ENCODE measurements around the gene GALNT9.

The GALNT9 gene

GRCh38 chr12:132170094-132170636 lies 159.2 kb downstream of the GALNT9 start:
- no peak for DNase-seq (ENCODE audit: low read depth in 2 of 2)

DNA sequence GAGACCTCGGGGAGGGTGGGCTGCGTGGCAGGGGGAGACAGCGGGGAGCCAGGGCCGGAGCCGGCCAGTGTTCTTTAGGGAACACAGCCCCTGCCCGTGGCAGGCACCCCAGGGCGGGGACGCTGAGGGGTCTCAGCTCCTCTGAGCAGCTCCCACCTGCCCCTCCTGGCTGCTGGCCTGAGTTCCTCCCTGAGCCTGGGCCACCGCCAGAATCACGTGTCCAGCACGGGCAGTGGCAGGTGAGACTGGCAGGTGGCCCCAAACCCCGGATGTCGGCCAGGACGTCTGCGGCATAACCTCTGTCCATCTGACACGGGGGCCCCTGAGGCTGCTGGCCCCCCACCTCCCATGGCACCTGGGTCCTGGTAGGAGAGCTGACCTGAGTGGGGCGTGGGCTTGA lies 160.0 kb downstream of the GALNT9 start:
- DNase-seq (ENCODE audit: low read depth in 2 of 2): no peak

- DNase-seq (ENCODE audit: low read depth in 2 of 2): no peak
Observed at GRCh38 chr12:132168311-132169031, 160.9 kb downstream of the GALNT9 start.

DNA sequence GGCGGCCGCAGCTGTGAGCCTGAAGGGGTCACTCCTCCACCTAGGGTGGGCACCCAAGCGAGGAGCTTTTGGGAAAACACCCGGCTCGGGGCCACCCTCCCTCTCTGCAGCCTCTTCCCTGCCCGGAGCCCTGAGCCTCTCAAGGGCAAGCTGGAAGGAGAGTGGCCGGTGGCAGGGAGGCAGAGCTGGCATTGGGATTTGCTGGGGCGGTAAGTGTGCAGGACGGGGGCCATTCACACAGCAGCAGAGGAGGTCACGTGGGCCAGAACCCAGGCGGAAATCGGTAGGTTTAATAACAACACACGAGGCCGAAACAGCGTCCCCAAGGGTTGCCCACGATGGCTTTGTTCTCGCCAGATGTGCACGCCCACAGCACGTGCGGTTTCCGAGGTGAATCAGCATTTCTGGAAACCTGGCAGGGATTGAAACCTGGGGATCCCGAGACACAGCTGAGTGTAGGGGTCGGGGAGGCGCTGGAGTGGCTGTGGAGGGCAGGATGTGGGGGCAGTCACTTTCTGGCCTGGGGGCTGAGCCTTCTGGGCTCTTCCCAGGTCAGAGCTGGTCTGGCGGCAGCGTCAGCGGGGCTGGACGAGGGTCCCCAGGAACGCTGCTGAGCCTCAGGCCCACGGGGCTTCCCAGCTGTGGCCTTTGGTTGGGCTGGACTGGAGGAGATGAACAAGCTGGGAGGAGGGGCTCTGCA lies 161.6 kb downstream of the GALNT9 start:
- DNase-seq (ENCODE audit: low read depth in 2 of 2): no peak

DNA sequence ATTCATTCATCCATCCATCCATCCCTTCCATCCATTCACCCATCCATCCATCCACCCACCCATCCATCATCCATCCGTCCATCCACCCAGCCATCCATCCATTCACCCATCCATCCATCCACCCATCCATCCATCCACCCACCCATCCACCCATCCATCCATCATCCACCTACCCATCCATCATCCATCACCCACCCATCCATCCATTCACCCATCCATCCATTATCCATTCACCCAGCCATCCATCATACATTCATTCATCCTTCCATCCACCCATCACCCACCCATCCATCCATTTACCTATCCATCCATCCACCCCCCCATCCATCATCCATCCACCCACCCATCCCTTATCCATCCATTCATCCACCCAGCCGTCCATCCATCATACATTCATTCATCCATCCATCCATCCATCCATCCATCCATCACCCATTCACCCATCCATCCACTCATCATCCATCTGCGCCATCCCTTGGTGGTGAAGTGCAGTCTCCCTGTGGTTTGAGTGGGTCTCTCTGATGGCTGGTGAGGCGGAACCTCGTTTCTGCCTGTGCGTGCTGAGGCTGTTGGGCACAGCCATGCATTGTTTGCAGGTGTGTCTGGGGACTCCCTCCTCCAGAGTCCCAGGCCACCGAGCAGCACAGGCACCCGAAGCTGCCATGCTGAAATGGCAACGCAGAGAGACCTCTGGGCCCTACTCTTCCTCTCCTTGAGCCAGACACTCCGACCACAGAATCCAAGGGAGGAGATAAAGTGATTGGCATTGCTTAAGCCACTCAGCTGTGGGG lies 162.4 kb downstream of the GALNT9 start:
- no peak for DNase-seq (ENCODE audit: low read depth in 2 of 2)

GRCh38 chr12:132166093-132166492 lies 163.3 kb downstream of the GALNT9 start:
- no peak for DNase-seq (ENCODE audit: low read depth in 2 of 2)

- DNase-seq (ENCODE audit: low read depth in 2 of 2): no peak
Observed at GRCh38 chr12:132165584-132165983, 163.8 kb downstream of the GALNT9 start.

- no peak for DNase-seq (ENCODE audit: low read depth in 2 of 2)
Observed at GRCh38 chr12:132164426-132164825, 165.0 kb downstream of the GALNT9 start.

GRCh38 chr12:132163911-132164288 lies 165.5 kb downstream of the GALNT9 start:
- DNase-seq (ENCODE audit: low read depth in 2 of 2): no peak

DNA sequence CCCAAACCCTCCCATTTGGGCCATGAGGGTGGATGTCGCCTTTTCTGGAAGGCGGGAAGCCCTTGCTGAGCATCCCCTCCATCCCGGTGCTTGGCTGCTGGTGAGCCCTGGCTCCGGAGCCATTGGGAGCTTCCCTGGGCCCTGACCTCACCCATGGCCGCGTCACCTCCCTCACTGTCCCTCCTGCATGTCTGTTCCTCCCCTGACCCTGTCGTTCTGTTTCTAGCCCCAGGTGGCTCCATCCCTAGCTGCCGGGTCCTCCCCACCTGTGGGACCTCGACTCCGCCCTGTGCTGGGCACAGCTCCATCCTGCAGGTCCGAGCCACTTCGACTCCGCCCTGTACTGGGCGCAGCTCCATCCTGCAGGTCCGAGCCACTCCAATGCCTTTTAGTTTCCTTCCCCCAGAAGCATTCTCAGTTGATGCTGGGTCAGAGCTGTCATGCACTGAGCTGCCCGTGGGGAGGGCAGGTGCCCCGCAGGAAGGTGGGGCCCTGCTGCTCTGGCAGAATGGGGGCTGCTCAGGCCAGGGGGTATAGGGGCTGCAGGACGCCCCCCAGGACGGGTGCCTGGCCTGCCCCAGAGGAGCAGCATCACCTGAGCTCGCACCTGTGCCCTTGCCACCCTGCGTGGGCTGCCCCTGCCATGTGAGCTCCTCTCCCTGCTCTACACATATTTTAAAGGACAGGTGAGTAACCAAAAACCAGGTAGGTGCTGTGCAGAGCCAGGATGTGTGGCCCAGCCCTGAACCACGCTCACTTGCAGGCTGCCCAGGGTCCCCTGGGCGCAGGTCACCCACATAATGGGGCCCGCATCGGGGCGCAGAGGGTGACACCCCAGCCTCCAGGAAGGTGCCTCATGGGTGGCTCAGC lies 166.1 kb downstream of the GALNT9 start:
- no peak for DNase-seq (ENCODE audit: low read depth in 2 of 2)

DNA sequence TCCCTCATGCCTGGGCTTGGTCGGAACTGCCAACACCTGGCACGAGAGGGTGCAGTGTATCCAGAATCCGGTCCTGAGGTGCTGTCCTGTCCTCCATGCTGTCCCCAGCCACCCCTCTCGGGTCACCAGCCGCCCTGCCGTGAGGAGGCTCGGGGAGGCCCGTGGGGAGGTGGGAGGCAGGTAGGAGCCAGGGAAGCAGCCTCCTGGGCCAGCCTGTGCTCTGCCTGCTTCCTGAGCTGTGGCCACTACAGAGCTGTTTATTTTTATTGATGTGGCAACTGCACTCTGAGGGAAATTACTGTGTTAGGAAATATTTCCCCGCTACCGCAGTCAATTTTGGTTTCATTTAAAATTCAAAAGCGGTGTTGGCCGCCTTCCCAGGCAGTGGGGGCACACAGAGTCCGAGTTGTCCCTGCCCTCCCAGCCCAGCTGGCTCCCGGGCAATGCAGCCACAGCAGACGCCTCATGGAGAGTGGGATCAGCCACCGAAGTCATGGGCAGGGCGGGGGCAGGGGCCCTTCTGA lies 166.8 kb downstream of the GALNT9 start:
- no peak for DNase-seq (ENCODE audit: low read depth in 2 of 2)

- DNase-seq (ENCODE audit: low read depth in 2 of 2): no peak
Observed at GRCh38 chr12:132161796-132162507, 167.4 kb downstream of the GALNT9 start.

GRCh38 chr12:132161036-132161781 lies 168.2 kb downstream of the GALNT9 start:
- DNase-seq (ENCODE audit: low read depth in 2 of 2): no peak

- DNase-seq (ENCODE audit: low read depth in 2 of 2): no peak
Observed at GRCh38 chr12:132160601-132161035, 168.8 kb downstream of the GALNT9 start.

DNA sequence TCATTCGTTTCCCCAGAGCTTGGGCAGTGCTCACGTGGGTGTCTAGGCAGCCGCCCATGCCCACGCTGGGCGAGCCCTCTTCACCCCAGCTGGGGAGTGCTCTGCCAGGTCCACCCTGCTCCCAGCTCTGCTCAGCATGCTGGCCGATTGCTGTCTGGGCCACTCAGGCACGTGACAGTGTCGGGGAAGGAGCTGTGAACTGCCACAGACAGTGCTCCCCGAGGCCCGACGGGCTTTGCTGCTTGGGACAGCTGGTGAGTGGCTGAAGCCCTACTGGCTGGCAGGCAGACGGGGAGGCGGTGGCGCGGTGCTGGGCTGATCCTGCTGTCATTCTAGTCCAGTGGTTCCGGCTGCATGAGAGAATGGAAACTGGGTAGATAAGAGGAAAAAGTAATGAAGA lies 169.4 kb downstream of the GALNT9 start:
- no peak for DNase-seq (ENCODE audit: low read depth in 2 of 2)

DNA sequence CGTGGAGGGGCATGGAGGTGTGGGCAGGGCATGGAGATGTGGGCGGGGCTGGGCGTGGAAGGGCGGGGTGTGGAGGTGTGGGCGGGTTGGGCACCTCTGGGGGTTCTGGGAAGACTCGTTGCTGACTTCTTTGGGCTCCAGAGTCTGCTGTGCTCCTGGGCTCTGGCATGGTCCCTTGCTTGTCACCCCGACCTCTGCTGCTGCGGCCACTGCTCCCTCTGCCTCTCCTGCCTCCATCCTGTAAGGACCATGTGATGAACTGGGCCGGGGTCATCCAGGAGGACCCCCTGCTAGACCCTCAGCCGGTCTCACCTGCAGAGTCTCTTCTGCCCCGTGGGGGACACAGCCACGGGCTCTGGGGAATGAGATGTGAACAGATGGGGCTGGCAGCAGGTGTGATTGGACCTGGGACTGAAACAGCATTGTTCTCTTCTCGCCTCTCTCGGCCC lies 169.8 kb downstream of the GALNT9 start:
- DNase-seq (ENCODE audit: low read depth in 2 of 2): no peak

GRCh38 chr12:132158677-132159554 lies 170.5 kb downstream of the GALNT9 start:
- no peak for DNase-seq (ENCODE audit: low read depth in 2 of 2)

- DNase-seq (ENCODE audit: low read depth in 2 of 2): no peak
Observed at GRCh38 chr12:132157733-132158409, 171.5 kb downstream of the GALNT9 start.

All from stimulated activated CD8-positive, alpha-beta memory T cell treated with anti-CD3 and anti-CD28 coated beads, Interleukin-7, amount 100 ng/mL, for 4 hours (primary cell).